Right lung (tissue), 10 donors: Measurements from ENCODE around the gene TLCD3A. TPM values are rescaled to one million over a fixed set of nuclear protein-coding genes. Genes with fewer than 3 reads are reported as not detected.
"Not testable (repeated sequence)": the region's sequence is repeated elsewhere in the genome, so short reads cannot be mapped to it uniquely, and the experiment has no call there.

Source experiments
- DNase-seq, 2 donors: peaks; one replicate each; pipeline ENCODE4 v3.0.0-alpha.2; 2013
- long read RNA-seq, 8 donors: transcript quantifications; one replicate each; lab custom pipeline, GENCODE V29; 2026
- polyA plus RNA-seq, 5 donors: library from polyadenylated mRNA; unstranded; fragments of 120-200 nt; gene quantifications; one replicate each; pipeline versions ENCODE4 v1.2.1 to v1.2.3, GENCODE V29; 2013; ENCODE audit warnings: inconsistent platforms in 1 of 5, low replicate concordance in 1 of 5; ENCODE audit not compliant: insufficient read length in 5 of 5, insufficient read depth in 1 of 5

TLCD3A gene
- 10 to 100 TPM; 28.4 to 42.5 (median 33.0) TPM for polyA plus RNA-seq
- long read RNA-seq, donor 1, transcript FAM57A-202 (5 exons, 2,412 nt), result major isoform, 6 of 8 reads
- long read RNA-seq, donor 1, partial matches to known transcripts, result 0 of 8 reads
- long read RNA-seq, donor 1, other reads (novel, unspliced or antisense), result 0 of 8 reads
- long read RNA-seq, donor 2, transcript FAM57A-202 (5 exons, 2,412 nt), result major isoform, 5 of 8 reads
- long read RNA-seq, donor 2, partial matches to known transcripts, result 0 of 8 reads
- long read RNA-seq, donor 2, other reads (novel, unspliced or antisense), result 0 of 8 reads
- long read RNA-seq, donor 3, partial matches to known transcripts, result 0 of 5 reads
- long read RNA-seq, donor 3, other reads (novel, unspliced or antisense), result 0 of 5 reads
- long read RNA-seq, donor 4, transcript FAM57A-202 (5 exons, 2,412 nt), result major isoform, 9 of 23 reads
- long read RNA-seq, donor 4, partial matches to known transcripts, result 12 of 23 reads
- long read RNA-seq, donor 4, other reads (novel, unspliced or antisense), result 0 of 23 reads
- long read RNA-seq, donor 5, transcript FAM57A-202 (5 exons, 2,412 nt), result major isoform, 7 of 18 reads
- long read RNA-seq, donor 5, partial matches to known transcripts, result 10 of 18 reads
- long read RNA-seq, donor 5, other reads (novel, unspliced or antisense), result 0 of 18 reads
- long read RNA-seq, donor 6, transcript FAM57A-202 (5 exons, 2,412 nt), result major isoform, 10 of 15 reads
- long read RNA-seq, donor 6, partial matches to known transcripts, result 0 of 15 reads
- long read RNA-seq, donor 6, other reads (novel, unspliced or antisense), result 0 of 15 reads
- long read RNA-seq, donor 7, transcript FAM57A-202 (5 exons, 2,412 nt), result major isoform, 8 of 46 reads
- long read RNA-seq, donor 7, partial matches to known transcripts, result 0 of 46 reads
- long read RNA-seq, donor 7, other reads (novel, unspliced or antisense), result 37 of 46 reads
- long read RNA-seq, donor 8, partial matches to known transcripts, result 0 of 3 reads
- long read RNA-seq, donor 8, other reads (novel, unspliced or antisense), result 0 of 3 reads

DNA sequence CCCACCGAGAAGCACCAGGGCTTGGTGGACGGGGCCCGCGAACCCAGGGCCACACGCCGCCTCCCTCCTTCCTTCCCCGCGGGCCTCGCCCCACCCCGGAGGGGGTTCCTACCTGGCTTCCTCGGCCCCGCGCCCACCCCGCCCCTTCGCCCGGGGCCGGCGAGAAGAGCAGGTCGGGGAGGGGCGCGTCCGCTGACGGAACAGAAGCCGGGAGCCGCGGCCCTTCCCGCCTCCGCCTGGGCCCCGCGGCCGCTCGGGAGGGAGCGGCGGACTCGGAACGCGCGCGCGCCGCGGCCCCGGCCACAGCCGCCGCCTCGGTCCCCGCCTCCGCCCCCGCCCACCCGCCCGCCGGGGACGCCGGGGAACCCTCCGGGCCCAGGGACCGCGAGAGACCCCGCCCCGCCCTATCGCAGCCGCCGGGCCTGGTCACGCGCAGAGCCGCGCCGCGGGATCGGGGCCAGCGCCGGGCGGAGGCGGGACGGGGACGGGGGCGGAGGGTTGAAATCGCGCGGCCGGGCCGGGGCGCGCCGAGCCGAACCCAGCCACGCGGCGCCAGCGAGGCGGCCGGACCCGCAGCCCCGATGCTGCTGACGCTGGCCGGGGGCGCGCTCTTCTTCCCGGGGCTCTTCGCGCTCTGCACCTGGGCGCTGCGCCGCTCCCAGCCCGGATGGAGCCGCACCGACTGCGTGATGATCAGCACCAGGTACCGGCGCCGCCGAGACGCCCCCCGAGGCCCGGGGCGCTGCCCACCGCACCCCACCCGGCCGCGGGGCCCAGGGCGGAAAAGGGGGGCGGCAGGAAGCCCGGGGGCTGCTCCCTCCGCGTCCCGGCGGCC is at the start of gene TLCD3A:
Gene TLCD3A (plus strand): TSS at position 530 of the 835 bp plus-strand sequence. CDS start 52 bp downstream, at position 582.
- peak; percentile 65 to 66 for DNase-seq

DNA sequence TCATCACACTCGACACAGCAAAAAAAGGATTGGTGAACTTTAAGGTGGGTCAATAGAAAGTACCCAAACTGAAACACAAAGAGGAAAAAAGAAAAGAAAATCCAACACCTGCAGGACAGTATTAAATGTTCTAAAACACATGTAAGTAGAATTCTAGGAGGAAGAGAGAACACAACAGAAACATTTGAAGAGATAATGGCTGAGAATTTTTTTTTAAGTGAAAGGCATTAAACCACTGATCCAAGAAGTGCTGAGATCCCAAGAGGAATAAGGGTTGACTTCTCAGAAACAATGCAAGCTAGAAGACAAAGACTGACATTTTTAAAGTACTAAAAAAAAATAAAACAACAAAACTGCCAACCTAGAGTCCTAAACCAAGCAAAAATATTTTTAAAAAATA is 49.4 kb upstream of the TLCD3A start:
- DNase-seq, result no peak

DNA sequence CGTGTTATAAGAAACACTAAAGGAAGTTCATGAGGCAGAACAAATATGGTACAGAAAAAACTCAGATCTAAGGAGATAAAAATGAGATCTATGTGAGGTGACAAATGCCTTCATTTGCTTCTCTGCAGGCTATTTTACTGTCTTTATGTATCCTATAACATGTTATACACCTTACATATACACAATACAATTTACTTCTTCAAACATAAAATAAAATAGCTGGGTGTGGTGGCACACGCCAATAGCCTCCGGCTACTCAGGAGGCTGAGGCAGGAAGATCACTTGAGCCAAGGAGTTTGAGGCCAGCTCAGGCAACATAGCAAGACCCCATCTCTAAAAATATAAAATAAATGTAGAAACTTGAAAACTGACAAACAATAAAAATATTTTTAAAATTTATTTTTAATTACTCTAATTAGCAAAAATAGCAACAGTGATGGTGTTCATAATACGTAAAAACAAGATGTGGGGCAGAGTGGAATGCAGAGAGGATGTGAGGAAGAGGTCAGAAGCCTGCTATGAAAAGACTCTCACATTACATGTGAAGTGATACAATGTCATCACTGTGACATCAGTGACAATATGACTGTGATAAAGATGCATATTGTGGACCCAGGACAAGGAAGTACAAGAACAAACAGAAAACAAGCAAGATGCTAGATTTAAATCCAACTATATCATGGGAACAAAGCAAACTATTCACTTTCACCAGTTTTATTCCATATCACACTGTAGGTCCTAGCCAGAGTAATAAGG is 48.7 kb upstream of the TLCD3A start:
- DNase-seq, result no peak

- DNase-seq, result no peak
Measured at GRCh38 chr17:685006-685405, 47.4 kb upstream of the TLCD3A start.

GRCh38 chr17:688100-688989 is 44.1 kb upstream of the TLCD3A start:
- DNase-seq, result no peak

DNA sequence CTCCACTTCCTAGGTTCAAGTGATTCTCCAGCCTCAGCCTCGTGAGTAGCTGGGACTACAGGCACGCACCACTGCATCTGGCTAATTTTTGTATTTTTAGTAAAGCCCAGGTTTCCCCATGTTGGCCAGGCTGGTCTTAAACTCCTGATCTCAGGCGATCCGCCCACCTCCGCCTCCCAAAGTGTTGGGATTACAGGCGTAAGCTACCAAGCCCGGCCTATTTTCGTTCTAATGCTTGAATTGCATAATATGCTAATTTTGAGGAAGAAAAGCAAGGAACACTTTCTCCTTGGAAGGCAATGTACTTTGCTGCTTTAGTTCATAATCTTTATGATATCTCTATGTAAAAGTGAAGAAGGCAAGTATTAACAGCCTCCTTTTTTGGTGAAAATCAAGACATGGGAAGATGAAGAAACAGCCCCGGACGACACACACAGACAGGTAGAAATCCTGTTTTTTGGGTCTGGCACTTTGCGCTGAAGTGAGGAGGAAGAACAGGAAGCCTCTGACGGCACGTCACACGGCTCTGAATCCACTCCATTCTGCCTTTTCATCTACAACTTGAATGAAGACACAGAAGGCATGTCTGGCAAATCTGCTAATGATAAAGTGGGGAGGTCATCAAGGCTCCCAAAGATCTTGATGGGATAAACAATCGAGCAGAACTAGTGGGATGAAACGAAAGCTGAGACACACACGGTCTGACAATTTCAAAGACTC is 42.7 kb upstream of the TLCD3A start:
- no peak for DNase-seq

DNA sequence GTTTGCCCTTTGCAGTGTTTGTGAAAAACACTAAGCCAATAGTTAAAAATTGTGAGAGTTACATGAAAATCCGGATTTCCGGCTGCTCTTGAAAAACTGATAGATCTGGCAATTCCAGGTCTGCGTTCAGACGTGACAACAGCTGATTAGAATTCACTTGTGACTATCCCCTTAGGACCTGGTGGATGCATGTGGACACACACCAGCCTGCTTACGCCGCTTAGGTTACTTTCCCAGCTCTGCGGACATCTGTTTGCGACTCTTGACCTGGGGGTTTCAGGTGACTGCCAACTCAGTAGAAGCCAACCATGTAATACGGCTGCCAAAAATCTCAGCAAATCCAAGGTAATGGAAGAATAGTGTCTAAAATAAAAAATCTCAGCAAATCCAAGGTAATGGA is 42.0 kb upstream of the TLCD3A start:
- DNase-seq, result no peak

- no peak for DNase-seq
Measured at GRCh38 chr17:691423-691822, 41.0 kb upstream of the TLCD3A start.

- DNase-seq, result no peak
Measured at GRCh38 chr17:692116-692515, 40.3 kb upstream of the TLCD3A start.

DNA sequence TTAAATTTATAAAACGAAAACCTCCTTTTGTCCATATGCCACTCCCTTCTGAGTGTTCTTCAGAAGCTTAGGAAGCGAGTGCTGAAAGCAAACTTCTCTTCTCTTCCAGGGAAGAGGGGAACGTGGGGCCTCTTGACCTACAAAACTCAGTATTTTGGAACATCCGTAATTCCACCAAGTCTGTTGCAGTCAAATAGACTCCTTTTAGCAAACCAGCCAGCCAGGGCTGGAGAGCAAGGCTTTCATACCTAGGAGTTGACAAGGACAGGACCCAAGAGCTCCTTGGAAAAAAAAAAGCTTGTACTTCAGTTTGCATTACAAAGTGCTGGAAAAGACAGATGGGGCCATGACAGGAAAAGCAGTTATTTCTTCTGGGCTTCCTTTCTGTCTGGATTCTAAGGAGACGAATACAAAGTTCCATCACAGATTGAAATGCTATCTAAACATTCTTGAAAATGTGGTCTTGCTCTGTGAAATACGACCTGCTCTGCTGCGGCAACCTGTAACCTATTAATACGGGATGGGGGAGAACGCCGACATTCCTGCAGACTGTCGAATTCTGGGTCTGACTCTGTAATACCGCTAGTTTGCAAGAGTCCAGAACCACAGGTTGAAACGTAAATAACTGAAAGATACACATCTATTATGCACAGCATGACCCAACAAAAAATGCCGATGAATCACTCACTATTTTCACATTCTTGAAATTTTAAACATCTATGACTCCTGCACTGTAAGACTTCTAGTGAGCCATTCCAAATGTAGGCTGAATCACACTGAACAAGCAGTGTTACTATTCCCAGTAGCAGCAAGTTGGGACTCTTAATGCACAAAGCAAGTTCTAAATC is 38.4 kb upstream of the TLCD3A start:
- DNase-seq, result no peak

GRCh38 chr17:696369-696768 is 36.0 kb upstream of the TLCD3A start:
- DNase-seq, result no peak

- no peak for DNase-seq
Measured at GRCh38 chr17:697682-698081, 34.7 kb upstream of the TLCD3A start.

DNA sequence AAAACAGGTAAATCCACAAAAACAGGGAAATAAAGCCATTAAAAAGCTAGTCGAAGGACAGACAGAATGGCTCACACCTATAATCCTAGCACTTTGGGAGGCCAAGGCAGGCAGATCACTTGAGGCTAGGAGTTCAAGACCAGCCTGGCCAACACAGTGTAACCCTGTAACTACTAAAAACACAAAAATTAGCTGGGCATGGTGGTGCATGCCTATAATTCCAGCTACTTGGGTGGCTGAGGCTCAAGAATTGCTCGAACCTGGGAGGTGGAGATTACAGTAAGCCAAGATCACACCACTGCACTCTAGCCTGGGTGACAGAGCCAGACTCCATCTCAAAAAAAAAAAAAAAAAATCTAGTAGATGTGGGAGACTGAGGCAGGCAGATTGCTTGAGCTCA is 34.3 kb upstream of the TLCD3A start:
- not testable (repeated sequence) for DNase-seq

GRCh38 chr17:699345-699744 is 33.1 kb upstream of the TLCD3A start:
- DNase-seq, result no peak

GRCh38 chr17:700504-701094 is 31.8 kb upstream of the TLCD3A start:
- no peak for DNase-seq

GRCh38 chr17:703081-703875 is 29.1 kb upstream of the TLCD3A start:
- no peak for DNase-seq
